ENCODE data around the gene SLC37A4.

Gene SLC37A4

DNA sequence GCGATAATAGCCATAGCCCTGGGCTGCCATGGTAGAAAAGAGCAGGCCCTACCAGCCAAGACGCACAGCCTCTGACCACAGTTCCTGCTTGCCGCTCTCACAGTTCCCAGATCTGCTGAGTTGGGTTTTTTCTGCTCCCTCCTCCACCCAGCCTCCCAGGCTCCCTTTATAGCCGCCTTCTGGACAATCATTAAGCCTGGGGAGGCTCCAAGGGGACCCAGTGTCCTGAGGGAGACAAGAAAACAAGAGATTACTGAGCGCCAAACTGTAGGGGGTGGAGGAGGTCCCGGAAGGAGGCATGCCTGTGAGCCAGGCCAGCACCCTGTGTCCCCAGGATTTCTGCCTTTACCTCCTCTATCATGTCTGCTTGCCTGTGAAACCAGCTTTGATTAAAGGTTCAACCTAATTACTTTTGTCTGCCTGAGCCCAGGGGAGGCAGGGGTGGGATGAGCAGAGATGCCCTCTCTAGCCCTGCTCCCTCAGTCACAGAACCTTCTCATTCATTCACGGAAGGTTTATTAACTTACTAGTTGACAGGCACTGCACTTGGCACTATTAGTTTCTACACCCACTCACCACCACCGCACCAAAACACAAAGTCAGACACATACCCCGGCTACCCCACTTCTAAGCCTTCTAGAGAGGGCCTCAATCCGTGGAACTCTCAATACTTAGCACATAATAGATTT is 1.2 kb downstream of the SLC37A4 start:
- H3K4me1 ChIP-seq (ENCODE audit: insufficient read depth, low read length) = peaks cover 15% of the 10 kb centered on the region; the same call in 1 of the 2 replicates
- peaks cover 11% of the 10 kb centered on the region for H3K36me3 ChIP-seq (ENCODE audit: insufficient read depth, low read length)
- no peaks in the 10 kb centered on the region for H3K9me3 ChIP-seq (ENCODE audit: control insufficient read depth, insufficient read depth, low read length)
- H3K9ac ChIP-seq (ENCODE audit: low read depth, low read length) = peak overlapping the region; percentile 82

GRCh38 chr11:119029069-119029339 is 1.7 kb downstream of the SLC37A4 start:
- Histone ChIP-seq H3K9me3 (ENCODE audit: control insufficient read depth, insufficient read depth, low read length) (no peaks in the 10 kb centered on the region), H3K36me3 (ENCODE audit: insufficient read depth, low read length) (peaks cover 11% of the 10 kb centered on the region), H3K4me1 (ENCODE audit: insufficient read depth, low read length) (peaks cover 16% of the 10 kb centered on the region; the same call in 1 of the 2 replicates), H3K9ac (ENCODE audit: low read depth, low read length) (peak overlapping the region; percentile 82; the same call in 1 of the 2 replicates)

- H3K36me3 ChIP-seq (ENCODE audit: insufficient read depth, low read length) = peaks cover 11% of the 10 kb centered on the region
- peaks cover 16% of the 10 kb centered on the region; the same call in 1 of the 2 replicates for H3K4me1 ChIP-seq (ENCODE audit: insufficient read depth, low read length)
- no peaks in the 10 kb centered on the region for H3K9me3 ChIP-seq (ENCODE audit: control insufficient read depth, insufficient read depth, low read length)
- H3K9ac ChIP-seq (ENCODE audit: low read depth, low read length) = no peak overlapping the region
Observed at GRCh38 chr11:119028346-119029068, 2.2 kb downstream of the SLC37A4 start.

GRCh38 chr11:119027561-119028345 is 2.9 kb downstream of the SLC37A4 start:
- H3K9ac ChIP-seq (ENCODE audit: low read depth, low read length) = no peak overlapping the region
- peaks cover 11% of the 10 kb centered on the region for H3K36me3 ChIP-seq (ENCODE audit: insufficient read depth, low read length)
- H3K4me1 ChIP-seq (ENCODE audit: insufficient read depth, low read length) = peaks cover 16% of the 10 kb centered on the region; the same call in 1 of the 2 replicates
- no peaks in the 10 kb centered on the region for H3K9me3 ChIP-seq (ENCODE audit: control insufficient read depth, insufficient read depth, low read length)

DNA sequence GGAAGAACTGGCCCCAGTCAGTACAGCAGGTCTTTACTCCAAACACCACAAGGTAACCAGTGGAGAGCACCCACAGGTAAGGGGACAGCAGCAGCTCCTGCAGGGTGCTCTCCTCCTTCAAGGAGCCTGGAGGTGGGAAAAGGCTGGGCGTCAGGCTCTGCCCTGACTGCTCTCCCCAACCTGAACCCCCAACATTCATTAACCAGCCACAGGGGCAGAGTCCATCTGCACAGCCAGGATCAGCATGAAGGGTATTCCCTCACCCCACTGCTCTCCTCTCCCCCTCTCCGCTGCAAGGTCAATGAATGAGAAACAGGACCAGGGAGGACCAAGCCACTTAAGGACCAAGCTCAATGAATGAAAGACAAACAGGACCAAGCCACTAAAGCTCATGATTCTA is 3.7 kb downstream of the SLC37A4 start:
- Histone ChIP-seq H3K9ac (ENCODE audit: low read depth, low read length) (no peak overlapping the region), H3K9me3 (ENCODE audit: control insufficient read depth, insufficient read depth, low read length) (no peaks in the 10 kb centered on the region), H3K36me3 (ENCODE audit: insufficient read depth, low read length) (peaks cover 11% of the 10 kb centered on the region), H3K4me1 (ENCODE audit: insufficient read depth, low read length) (peaks cover 16% of the 10 kb centered on the region; the same call in 1 of the 2 replicates)

DNA sequence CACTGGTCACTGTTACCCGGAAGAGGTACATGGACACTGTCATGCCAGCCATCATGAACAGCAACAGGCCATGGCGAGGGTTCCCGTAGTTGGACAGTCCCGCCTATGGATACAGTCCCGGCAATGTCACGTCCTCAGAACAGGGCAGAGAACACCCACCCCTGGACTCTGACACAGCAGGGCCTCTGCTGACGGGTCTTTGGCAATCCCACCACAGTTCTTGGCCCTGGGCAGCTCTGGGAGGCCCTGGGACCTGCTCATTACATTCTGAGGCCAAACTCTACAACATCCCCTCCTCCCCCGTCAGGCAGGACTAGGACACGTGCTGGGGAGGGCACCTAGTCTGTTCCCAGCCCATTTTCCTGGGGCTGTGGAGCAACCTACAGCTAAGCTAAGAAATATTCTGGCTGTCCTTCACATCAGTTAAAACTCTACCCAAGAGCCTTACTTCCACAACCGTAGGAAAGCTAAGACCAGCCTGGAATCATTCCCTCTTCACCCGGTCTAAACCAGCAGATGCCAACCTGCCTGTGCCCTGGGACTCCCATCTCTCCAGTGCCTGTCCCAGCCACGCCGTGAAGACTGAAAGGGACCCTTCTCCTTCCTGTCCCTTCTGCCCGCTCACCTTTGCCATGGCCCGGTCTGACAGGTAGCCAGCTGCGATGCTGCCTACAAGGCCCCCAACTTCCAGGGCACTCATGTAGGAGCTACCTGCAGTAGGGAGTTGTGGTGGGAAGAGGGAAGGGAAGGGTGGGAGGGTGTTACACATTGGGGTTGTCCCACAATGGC is 4.5 kb downstream of the SLC37A4 start:
- H3K36me3 ChIP-seq (ENCODE audit: insufficient read depth, low read length) = peaks cover 18% of the 10 kb centered on the region

DNA sequence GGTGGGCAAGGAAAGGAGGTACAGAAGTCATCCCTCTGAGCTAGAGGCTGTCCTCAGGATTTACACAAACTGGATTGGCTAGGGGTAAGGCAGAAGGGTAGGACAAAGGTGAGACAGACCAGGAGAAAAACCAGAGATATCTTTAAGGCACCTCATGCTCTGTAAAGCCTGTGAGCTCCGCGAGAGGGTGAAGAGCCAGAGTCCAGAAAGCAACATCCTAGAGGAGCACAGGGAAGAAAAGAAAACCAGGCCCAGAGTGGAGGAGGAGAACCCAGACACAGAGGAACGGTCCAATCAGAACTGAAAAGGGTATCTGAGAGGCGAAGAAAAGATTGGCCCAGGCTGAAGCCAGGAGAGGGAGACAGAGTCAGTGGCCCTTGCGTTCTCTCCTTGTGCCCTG is 5.1 kb downstream of the SLC37A4 start:
- no peak overlapping the region for H3K9ac ChIP-seq (ENCODE audit: low read depth, low read length)
- H3K4me1 ChIP-seq (ENCODE audit: insufficient read depth, low read length) = peaks cover 16% of the 10 kb centered on the region; the same call in 1 of the 2 replicates
- H3K36me3 ChIP-seq (ENCODE audit: insufficient read depth, low read length) = peaks cover 19% of the 10 kb centered on the region
- no peaks in the 10 kb centered on the region for H3K9me3 ChIP-seq (ENCODE audit: control insufficient read depth, insufficient read depth, low read length)

More for the DNA sequence above, 4.5 kb downstream of the SLC37A4 start:
- Histone ChIP-seq H3K9me3 (ENCODE audit: control insufficient read depth, insufficient read depth, low read length) (no peaks in the 10 kb centered on the region), H3K4me1 (ENCODE audit: insufficient read depth, low read length) (peaks cover 16% of the 10 kb centered on the region; the same call in 1 of the 2 replicates), H3K9ac (ENCODE audit: low read depth, low read length) (no peak overlapping the region)

DNA sequence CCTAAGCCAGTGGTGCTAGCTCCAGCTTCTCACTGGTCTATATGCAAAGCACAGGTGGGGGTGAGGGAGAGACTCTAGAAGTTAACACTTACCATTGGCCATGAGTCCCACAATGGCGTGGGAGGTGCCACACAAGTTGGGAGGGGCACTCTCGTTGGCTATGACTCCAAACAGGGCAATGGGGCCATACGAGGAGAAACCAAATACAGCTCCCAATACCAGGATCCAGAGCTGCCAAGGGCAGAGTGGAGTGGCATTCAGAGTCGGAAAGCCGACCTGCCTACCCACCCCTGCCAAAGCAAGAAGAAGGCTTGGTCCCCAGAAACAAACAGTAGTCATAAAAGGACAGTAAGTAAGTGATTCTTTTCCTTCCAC is 5.6 kb downstream of the SLC37A4 start:
- H3K9ac ChIP-seq (ENCODE audit: low read depth, low read length) = no peak overlapping the region
- no peaks in the 10 kb centered on the region for H3K9me3 ChIP-seq (ENCODE audit: control insufficient read depth, insufficient read depth, low read length)
- peaks cover 19% of the 10 kb centered on the region for H3K36me3 ChIP-seq (ENCODE audit: insufficient read depth, low read length)
- H3K4me1 ChIP-seq (ENCODE audit: insufficient read depth, low read length) = peaks cover 16% of the 10 kb centered on the region; the same call in 1 of the 2 replicates

DNA sequence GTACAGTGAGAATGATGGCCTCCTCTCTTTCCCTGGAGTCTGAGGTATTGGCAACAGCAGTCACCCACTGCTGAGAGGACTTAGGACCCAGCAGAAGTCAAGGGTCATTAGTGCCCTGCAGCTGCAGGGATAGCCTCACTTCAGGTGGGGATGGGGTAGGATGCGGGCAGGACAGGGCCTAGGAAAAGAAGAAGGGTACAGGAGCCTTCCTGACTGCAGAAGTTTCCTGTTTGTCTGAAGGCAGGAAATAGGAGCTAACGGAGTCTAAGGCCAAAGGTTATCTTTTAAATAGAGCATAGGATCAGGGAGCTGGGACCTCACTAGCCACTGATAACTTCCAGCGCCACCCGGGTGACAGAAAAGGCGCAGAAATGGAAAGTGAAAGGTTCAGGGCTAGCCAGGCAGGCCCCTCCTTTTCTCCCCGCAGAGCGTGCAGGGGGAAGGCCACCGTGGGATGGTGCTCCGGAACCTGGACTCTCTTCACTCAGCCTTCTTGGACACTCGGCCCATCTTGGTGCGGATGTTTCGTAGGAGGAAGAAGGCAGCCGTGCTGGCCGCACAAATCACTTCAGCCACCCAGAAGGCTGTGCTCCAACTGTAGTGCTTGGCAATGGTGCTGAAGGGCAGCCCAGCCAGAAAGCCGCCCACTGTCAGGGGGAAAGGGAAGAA is 6.1 kb downstream of the SLC37A4 start:
- Histone ChIP-seq H3K4me1 (ENCODE audit: insufficient read depth, low read length) (peaks cover 18% of the 10 kb centered on the region; the same call in 1 of the 2 replicates), H3K9me3 (ENCODE audit: control insufficient read depth, insufficient read depth, low read length) (no peaks in the 10 kb centered on the region), H3K36me3 (ENCODE audit: insufficient read depth, low read length) (peaks cover 19% of the 10 kb centered on the region), H3K9ac (ENCODE audit: low read depth, low read length) (no peak overlapping the region)

DNA sequence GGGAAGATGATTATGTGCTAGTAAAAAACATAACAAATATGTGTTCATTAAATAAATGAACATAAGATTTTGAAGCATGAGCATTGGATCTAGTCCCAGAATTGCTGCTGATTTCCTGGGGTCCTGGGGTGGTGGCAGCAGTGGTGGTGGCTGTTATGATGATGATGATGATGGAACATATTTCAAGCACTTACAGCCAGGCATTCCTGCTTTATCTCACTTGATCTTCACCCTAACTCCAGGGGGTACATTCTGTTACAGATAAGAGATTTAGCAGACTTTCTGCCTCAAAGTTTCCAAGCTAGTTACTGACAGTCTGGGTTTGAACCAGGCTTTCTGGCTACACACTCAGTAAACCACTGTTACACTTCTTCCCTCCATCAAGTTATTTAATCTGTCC is 6.9 kb downstream of the SLC37A4 start:
- peaks cover 19% of the 10 kb centered on the region for H3K36me3 ChIP-seq (ENCODE audit: insufficient read depth, low read length)
- H3K9me3 ChIP-seq (ENCODE audit: control insufficient read depth, insufficient read depth, low read length) = no peaks in the 10 kb centered on the region
- no peak overlapping the region for H3K9ac ChIP-seq (ENCODE audit: low read depth, low read length)

GRCh38 chr11:119021631-119022030 is 9.0 kb downstream of the SLC37A4 start:
- Histone ChIP-seq H3K36me3 (ENCODE audit: insufficient read depth, low read length) (peaks cover 22% of the 10 kb centered on the region), H3K4me1 (ENCODE audit: insufficient read depth, low read length) (peaks cover 6% of the 10 kb centered on the region; the same call in 1 of the 2 replicates), H3K9ac (ENCODE audit: low read depth, low read length) (no peak overlapping the region), H3K9me3 (ENCODE audit: control insufficient read depth, insufficient read depth, low read length) (no peaks in the 10 kb centered on the region)

More for the DNA sequence above, 6.9 kb downstream of the SLC37A4 start:
- peaks cover 12% of the 10 kb centered on the region; the same call in 1 of the 2 replicates for H3K4me1 ChIP-seq (ENCODE audit: insufficient read depth, low read length)

GRCh38 chr11:119019996-119020395 is 10.7 kb downstream of the SLC37A4 start:
- Histone ChIP-seq H3K9ac (ENCODE audit: low read depth, low read length) (peak overlapping the region; percentile 97), H3K4me1 (ENCODE audit: insufficient read depth, low read length) (peaks cover 6% of the 10 kb centered on the region; the same call in 1 of the 2 replicates), H3K36me3 (ENCODE audit: insufficient read depth, low read length) (peaks cover 31% of the 10 kb centered on the region), H3K9me3 (ENCODE audit: control insufficient read depth, insufficient read depth, low read length) (no peaks in the 10 kb centered on the region)

DNA sequence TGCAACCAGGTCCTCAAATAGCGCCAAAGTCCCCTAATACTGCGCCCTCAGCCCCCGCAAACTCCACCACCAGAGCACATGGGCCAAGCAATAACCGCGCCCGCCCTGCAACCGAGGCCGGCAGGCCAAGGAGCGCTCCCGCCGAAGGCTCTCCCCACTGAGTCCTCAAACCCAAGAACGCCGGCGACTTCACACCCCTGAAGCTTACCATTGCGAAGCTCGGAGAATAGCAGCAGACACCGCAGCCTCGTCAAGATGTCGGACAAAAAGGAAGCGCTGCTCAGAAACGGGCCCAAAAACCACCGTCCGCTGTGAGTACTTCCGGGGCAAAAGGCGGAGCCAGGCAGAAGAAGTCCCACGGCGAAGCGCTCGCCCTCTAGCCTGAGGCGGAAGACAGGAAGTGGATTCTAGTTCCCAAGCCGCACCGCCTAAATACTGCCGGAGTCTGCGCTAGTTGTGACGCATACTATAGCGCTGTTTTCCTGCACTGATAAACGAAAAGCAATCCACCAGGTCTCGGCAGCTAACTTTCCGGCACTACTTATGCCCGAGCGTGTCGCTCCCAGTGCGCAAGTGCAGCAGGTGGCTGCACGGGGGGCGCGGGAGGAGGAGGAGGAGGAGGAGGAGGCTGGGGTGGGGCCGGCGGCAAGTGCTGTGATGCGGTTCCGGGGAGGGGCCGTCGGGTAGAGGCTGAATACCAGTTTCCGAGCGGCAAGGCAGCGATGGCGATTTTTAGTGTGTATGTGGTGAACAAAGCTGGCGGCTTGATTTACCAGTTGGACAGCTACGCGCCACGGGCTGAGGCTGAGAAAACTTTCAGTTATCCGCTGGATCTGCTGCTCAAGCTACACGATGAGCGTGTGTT is 12.4 kb downstream of the SLC37A4 start, which contains the start of the genes RPS25 and TRAPPC4:
TSS of gene RPS25 (minus strand) at position 270 of the 865 bp plus-strand sequence. CDS start at position 211, 59 bp downstream.
TSS of gene TRAPPC4 (plus strand) at position 693 of the 865 bp plus-strand sequence. CDS start at position 723, 30 bp downstream.
- H3K9ac ChIP-seq (ENCODE audit: low read depth, low read length) = peak within 1 kb of the TSS; percentile 97
- no peaks in the 10 kb centered on the region for H3K9me3 ChIP-seq (ENCODE audit: control insufficient read depth, insufficient read depth, low read length)
- H3K36me3 ChIP-seq (ENCODE audit: insufficient read depth, low read length) = peaks cover 35% of the 10 kb centered on the region
- peaks cover 2% of the 10 kb centered on the region; the same call in 1 of the 2 replicates for H3K4me1 ChIP-seq (ENCODE audit: insufficient read depth, low read length)

All from ES-I3 (cell line).